ENCODE measurements around the gene SLC23A2. TPM values are rescaled to one million over a fixed set of nuclear protein-coding genes. Genes with fewer than 3 reads are reported as not detected.

SLC23A2 gene
- total RNA-seq, 1 experiment from 2014 or later = 22.3 TPM

DNA sequence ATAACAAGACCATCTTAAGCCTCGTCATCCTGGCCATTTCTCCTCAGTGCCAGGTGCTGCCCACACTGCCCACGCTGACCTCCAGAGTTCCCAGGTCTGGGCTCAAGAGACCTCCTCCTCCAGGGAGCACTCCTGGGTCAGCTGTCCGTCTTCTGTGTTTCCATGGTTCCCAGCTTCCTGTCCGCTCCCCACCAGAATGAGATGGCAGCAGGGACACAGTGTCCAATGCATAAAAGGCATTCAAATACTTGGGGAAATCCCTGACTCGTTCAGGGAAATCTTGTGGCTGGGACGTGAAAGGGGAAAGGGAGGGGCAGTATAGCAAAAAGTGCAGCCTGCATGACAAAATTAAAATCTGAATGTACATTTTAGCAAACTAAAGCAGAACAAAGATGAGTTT lies 54.3 kb downstream of the SLC23A2 start:
- H3K4me1 ChIP-seq (replicated peaks; ENCODE audit: insufficient read depth) = peaks cover 18% of the 10 kb centered on the region
- no peaks in the 10 kb centered on the region for H3K9me2 ChIP-seq (ENCODE audit: insufficient read depth)
- CTCF ChIA-PET = no interaction called here

DNA sequence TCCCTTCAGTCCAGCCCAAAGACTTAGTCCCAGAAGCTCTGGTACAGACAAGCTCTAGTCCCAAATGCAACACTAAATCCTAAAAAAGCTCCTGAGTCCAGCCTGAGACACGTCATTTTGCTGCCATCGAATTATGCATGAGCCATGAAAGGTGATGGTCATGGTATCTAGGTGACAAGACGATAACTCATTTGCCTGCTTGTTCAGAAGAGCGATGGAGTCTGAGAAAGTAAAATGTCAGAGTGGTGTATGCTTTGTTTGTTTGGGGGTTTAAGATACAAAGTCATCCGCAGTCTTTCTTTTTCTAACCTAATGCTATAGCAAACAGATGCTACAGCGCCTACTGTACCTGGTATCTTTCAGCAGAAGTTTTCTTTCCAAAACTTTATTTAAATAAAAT lies 54.7 kb downstream of the SLC23A2 start:
- POLR2A ChIA-PET (ENCODE audit: unreplicated experiment) = no interaction called here
- no peak for TF ChIP-seq CTCF (conservative IDR thresholded peaks at IDR 0.05)
- TF ChIP-seq EZH2 (IDR thresholded peaks at IDR 0.05; ENCODE audit: low read depth) = no peak
- DNase-seq = no peak
- CTCF ChIA-PET = no interaction called here
- Histone ChIP-seq H3K27me3 (ENCODE audit: insufficient read depth, low read depth) (no peaks in the 10 kb centered on the region), H3K4me2 (no peak overlapping the region), H4K20me1 (ENCODE audit: insufficient read depth) (no peaks in the 10 kb centered on the region), H3K36me3 (ENCODE audit: low read depth) (no peaks in the 10 kb centered on the region), H3K4me3 (no peak overlapping the region), H3K4me1 (replicated peaks; ENCODE audit: insufficient read depth) (peaks cover 16% of the 10 kb centered on the region), H3K79me2 (ENCODE audit: low read depth) (peaks cover 13% of the 10 kb centered on the region), H3K27ac (no peak overlapping the region), H2AFZ (no peak overlapping the region), H3K9me3 (ENCODE audit: insufficient read depth, low read depth) (no peaks in the 10 kb centered on the region), H3K9me2 (ENCODE audit: insufficient read depth) (no peaks in the 10 kb centered on the region), H3F3A (ENCODE audit: insufficient read depth, low read depth) (peaks cover 9% of the 10 kb centered on the region; the same call in 1 of the 2 replicates)
- BruUV-seq (replicated peaks) = no TSS peak
- intact Hi-C loops (cut with micrococcal nuclease; ENCODE audit: unreplicated experiment) = no loop called here

More for the DNA sequence above, 54.3 kb downstream of the SLC23A2 start:
- H3K4me3 ChIP-seq = no peak overlapping the region
- no peak overlapping the region for H3K4me2 ChIP-seq
- no peak overlapping the region for H3K27ac ChIP-seq
- DNase-seq = no peak
- H2AFZ ChIP-seq = no peak overlapping the region
- TF ChIP-seq CTCF (conservative IDR thresholded peaks at IDR 0.05) (no peak), EZH2 (IDR thresholded peaks at IDR 0.05; ENCODE audit: low read depth) (no peak)
- peaks cover 13% of the 10 kb centered on the region; the same call in 1 of the 2 replicates for H3F3A ChIP-seq (ENCODE audit: insufficient read depth, low read depth)
- no peaks in the 10 kb centered on the region for H4K20me1 ChIP-seq (ENCODE audit: insufficient read depth)
- no peaks in the 10 kb centered on the region for H3K36me3 ChIP-seq (ENCODE audit: low read depth)
- BruUV-seq (replicated peaks) = no TSS peak
- no peaks in the 10 kb centered on the region for H3K9me3 ChIP-seq (ENCODE audit: insufficient read depth, low read depth)
- intact Hi-C loops (cut with micrococcal nuclease; ENCODE audit: unreplicated experiment) = no loop called here
- no peaks in the 10 kb centered on the region for H3K27me3 ChIP-seq (ENCODE audit: insufficient read depth, low read depth)
- H3K79me2 ChIP-seq (ENCODE audit: low read depth) = peaks cover 13% of the 10 kb centered on the region
- POLR2A ChIA-PET (ENCODE audit: unreplicated experiment) = no interaction called here

GRCh38 chr20:4944518-4945313 lies 56.6 kb downstream of the SLC23A2 start:
- Histone ChIP-seq H3K4me3 (no peak overlapping the region), H3K27me3 (ENCODE audit: insufficient read depth, low read depth) (no peaks in the 10 kb centered on the region), H3K9me3 (ENCODE audit: insufficient read depth, low read depth) (no peaks in the 10 kb centered on the region), H2AFZ (no peak overlapping the region), H3K27ac (no peak overlapping the region), H3K4me1 (replicated peaks; ENCODE audit: insufficient read depth) (peaks cover 5% of the 10 kb centered on the region; the same call in 1 of the 2 replicates), H3K36me3 (ENCODE audit: low read depth) (no peaks in the 10 kb centered on the region), H3F3A (ENCODE audit: insufficient read depth, low read depth) (no peaks in the 10 kb centered on the region; the same call in 1 of the 2 replicates), H3K4me2 (no peak overlapping the region), H4K20me1 (ENCODE audit: insufficient read depth) (no peaks in the 10 kb centered on the region), H3K79me2 (ENCODE audit: low read depth) (peaks cover 11% of the 10 kb centered on the region), H3K9me2 (ENCODE audit: insufficient read depth) (no peaks in the 10 kb centered on the region)
- intact Hi-C loops (cut with micrococcal nuclease; ENCODE audit: unreplicated experiment) = no loop called here
- DNase-seq = no peak
- no TSS peak for BruUV-seq (replicated peaks)
- ChIA-PET POLR2A (ENCODE audit: unreplicated experiment) (no interaction called here), CTCF (no interaction called here)
- no peak for TF ChIP-seq EZH2 (IDR thresholded peaks at IDR 0.05; ENCODE audit: low read depth)
- no peak for TF ChIP-seq CTCF (conservative IDR thresholded peaks at IDR 0.05)

Data from PC-9 (cell line).